T47D (cell line): ENCODE measurements around the gene MRPL32.

Source experiments
- DNase-seq, 2 experiments: peaks; one replicate each; pipeline versions ENCODE4 v3.0.0 to v3.0.0-alpha.2; 2011 to 2012; ENCODE audit warnings: low read depth in 1 of 2, low spot score in 1 of 2
- JUND ChIP-seq: IDR thresholded peaks from 2 replicates; pipeline ENCODE4 v1.6.1; 2012; ENCODE audit warnings: low read depth
- in situ Hi-C: cut with HindIII; loops from 2 replicates; pipeline ENCODE4 v1.10.0; 2016; ENCODE audit warnings: low sequenced_read_pairs, low pct_unique_long_range_greater_than_20kb

Gene MRPL32

GRCh38 chr7:42984137-42984536 lies 52.0 kb downstream of the MRPL32 start:
- no peak for TF ChIP-seq JUND
- in situ Hi-C loops: no loop called here
- no peak for DNase-seq

DNA sequence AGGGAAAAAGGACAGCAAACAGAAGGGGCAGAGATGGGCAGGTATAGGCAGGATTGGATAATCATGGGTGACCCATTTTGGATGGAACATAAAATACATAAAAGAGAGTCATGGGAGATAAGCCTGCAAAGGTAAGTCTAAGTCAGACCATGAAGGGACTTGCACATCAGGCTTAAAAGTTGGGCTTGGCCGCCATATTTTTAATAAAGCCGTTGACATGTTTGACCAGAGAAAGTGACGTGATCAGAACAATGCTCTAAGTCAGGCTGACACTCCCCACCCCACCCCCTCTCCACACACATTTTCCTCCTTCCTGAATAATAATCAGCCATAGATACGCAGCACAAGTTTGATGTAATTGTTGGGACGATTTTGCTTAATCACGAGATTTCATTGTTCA lies 54.0 kb downstream of the MRPL32 start:
- TF ChIP-seq JUND: no peak
- no peak for DNase-seq
- in situ Hi-C loops: no loop called here

GRCh38 chr7:42986781-42987248 lies 54.6 kb downstream of the MRPL32 start:
- DNase-seq: no peak
- in situ Hi-C loops: no loop called here
- no peak for TF ChIP-seq JUND
